AG09319 (cell line): ENCODE results near the gene DRG2.

ENCODE experiments used
- DNase-seq: peaks from one replicate; pipeline ENCODE4 v3.0.0-alpha.2; 2010; ENCODE audit warnings: low read depth; ENCODE audit errors: extremely low read depth
- CTCF ChIP-seq: IDR thresholded peaks from 2 replicates; pipeline ENCODE4 v1.5.1; 2011; ENCODE audit warnings: low read depth, mild to moderate bottlenecking, inconsistent platforms, low read length, moderate library complexity

Gene DRG2

GRCh38 chr17:18100616-18101015, 12.9 kb downstream of the DRG2 start:
- no peak for TF ChIP-seq CTCF
- DNase-seq = no peak

- no peak for DNase-seq
- no peak for TF ChIP-seq CTCF
Observed at GRCh38 chr17:18101828-18102227, 14.1 kb downstream of the DRG2 start.

GRCh38 chr17:18102640-18103039, 14.9 kb downstream of the DRG2 start:
- TF ChIP-seq CTCF = no peak
- DNase-seq = no peak

- TF ChIP-seq CTCF = no peak
Observed at GRCh38 chr17:18105027-18105426, 17.3 kb downstream of the DRG2 start.

GRCh38 chr17:18105595-18105994, 17.8 kb downstream of the DRG2 start:
- DNase-seq = no peak
- TF ChIP-seq CTCF = no peak

More at GRCh38 chr17:18105027-18105426, 17.3 kb downstream of the DRG2 start:
- DNase-seq = no peak

GRCh38 chr17:18106211-18106610, 18.5 kb downstream of the DRG2 start:
- no peak for DNase-seq
- no peak for TF ChIP-seq CTCF

GRCh38 chr17:18107061-18107790, 19.5 kb downstream of the DRG2 start:
- TF ChIP-seq CTCF = no peak

More at GRCh38 chr17:18107061-18107790, 19.5 kb downstream of the DRG2 start:
- no peak for DNase-seq
